Measurements from ENCODE around the gene LRRC30.
"Not testable (repeated sequence)": the region's sequence is repeated elsewhere in the genome, so short reads cannot be mapped to it uniquely, and the experiment has no call there.

LRRC30 gene

GRCh38 chr18:7230626-7231349 is at the start of gene LRRC30:
Gene LRRC30 (plus strand): TSS chr18:7231089. CDS start chr18:7231139, 50 bp downstream.
- DNase-seq: no peak

GRCh38 chr18:7185701-7186100 is 45.2 kb upstream of the LRRC30 start:
- DNase-seq: no peak

GRCh38 chr18:7190547-7191156 is 40.2 kb upstream of the LRRC30 start:
- no peak for DNase-seq

GRCh38 chr18:7191736-7192135 is 39.2 kb upstream of the LRRC30 start:
- no peak for DNase-seq

- DNase-seq: no peak
These were observed 35.6 kb upstream of the LRRC30 start for GRCh38 chr18:7195266-7195665.

GRCh38 chr18:7196421-7196820 is 34.5 kb upstream of the LRRC30 start:
- DNase-seq: no peak

GRCh38 chr18:7197854-7198253 is 33.0 kb upstream of the LRRC30 start:
- DNase-seq: no peak

- DNase-seq: no peak
These were observed 32.6 kb upstream of the LRRC30 start for GRCh38 chr18:7198326-7198725.

GRCh38 chr18:7201096-7201495 is 29.8 kb upstream of the LRRC30 start:
- no peak for DNase-seq

GRCh38 chr18:7202169-7202568 is 28.7 kb upstream of the LRRC30 start:
- DNase-seq: no peak

GRCh38 chr18:7203601-7204000 is 27.3 kb upstream of the LRRC30 start:
- not testable (repeated sequence) for DNase-seq

- DNase-seq: peak; percentile 26
These were observed 25.5 kb upstream of the LRRC30 start for GRCh38 chr18:7205346-7205745.

GRCh38 chr18:7206217-7206616 is 24.7 kb upstream of the LRRC30 start:
- no peak for DNase-seq

- DNase-seq: peak; percentile 4
These were observed 23.4 kb upstream of the LRRC30 start for GRCh38 chr18:7207366-7207915.

GRCh38 chr18:7221424-7222155 is 9.3 kb upstream of the LRRC30 start:
- peak; percentile 71 for DNase-seq

GRCh38 chr18:7224198-7224597 is 6.7 kb upstream of the LRRC30 start:
- no peak for DNase-seq

- DNase-seq: no peak
These were observed 1.3 kb downstream of the LRRC30 start for GRCh38 chr18:7232218-7232617.

GRCh38 chr18:7233134-7233810 is 2.4 kb downstream of the LRRC30 start:
- DNase-seq: no peak

- no peak for DNase-seq
These were observed 3.2 kb downstream of the LRRC30 start for GRCh38 chr18:7234091-7234490.

- no peak for DNase-seq
These were observed 4.1 kb downstream of the LRRC30 start for GRCh38 chr18:7234956-7235355.

GRCh38 chr18:7236072-7236471 is 5.2 kb downstream of the LRRC30 start:
- DNase-seq: no peak

GRCh38 chr18:7236933-7237332 is 6.0 kb downstream of the LRRC30 start:
- no peak for DNase-seq

GRCh38 chr18:7237673-7238272 is 6.9 kb downstream of the LRRC30 start:
- DNase-seq: no peak

All from fibroblast of upper back skin (primary cell).